NCI-H2107 treated with DMSO at 0.1 percent for 48 hours (cell line): ENCODE results near the gene TRIM60.
"Not testable (repeated sequence)": the region's sequence is repeated elsewhere in the genome, so short reads cannot be mapped to it uniquely, and the experiment has no call there.

Experiments
- DNase-seq: peaks from one replicate; lab custom pipeline; 2025; ENCODE audit not compliant: unreplicated experiment; lab: John Stamatoyannopoulos, UW

The TRIM60 gene

DNA sequence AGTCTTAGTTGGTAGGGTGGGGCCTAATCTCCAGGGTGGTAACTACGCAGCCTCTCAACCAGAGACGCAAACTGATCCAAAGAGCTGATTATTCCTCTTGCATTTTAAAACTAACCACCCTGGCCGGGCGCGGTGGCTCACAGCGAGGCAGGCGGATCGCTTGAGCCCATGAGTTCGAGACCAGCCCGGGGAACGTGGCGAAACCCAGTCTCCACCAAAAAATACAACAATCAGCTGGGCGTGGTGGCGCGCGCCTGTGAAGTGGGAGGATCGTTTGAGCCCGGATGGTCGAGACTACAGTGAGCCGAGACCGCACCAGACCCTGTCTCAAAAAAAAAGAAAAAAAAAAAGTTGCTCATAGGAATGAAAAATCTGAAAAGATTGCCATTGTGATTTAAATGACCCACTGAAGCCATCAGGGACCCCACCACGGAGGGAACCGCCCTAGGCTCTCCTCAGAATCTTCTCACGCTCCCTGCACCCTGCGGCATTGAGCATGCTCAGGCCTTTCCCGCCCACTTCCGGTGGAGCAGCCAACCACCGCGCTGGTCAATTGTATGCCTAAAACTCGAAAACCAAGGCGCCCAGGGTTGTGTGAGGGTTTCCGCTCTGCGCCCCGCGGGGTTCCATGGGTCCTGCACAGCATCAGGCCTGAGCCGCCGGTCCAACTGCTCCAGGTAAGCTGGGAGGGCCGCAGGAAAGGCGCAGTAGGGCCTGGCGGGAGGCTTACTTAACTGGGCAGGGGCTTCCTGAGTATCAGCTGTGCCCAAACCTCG, at the start of gene TRIM60:
Gene TRIM60, plus strand, starts transcription at position 564 of the 776 bp plus-strand sequence. CDS start 8,074 bp downstream, outside the sequence.
- no peak for DNase-seq

DNA sequence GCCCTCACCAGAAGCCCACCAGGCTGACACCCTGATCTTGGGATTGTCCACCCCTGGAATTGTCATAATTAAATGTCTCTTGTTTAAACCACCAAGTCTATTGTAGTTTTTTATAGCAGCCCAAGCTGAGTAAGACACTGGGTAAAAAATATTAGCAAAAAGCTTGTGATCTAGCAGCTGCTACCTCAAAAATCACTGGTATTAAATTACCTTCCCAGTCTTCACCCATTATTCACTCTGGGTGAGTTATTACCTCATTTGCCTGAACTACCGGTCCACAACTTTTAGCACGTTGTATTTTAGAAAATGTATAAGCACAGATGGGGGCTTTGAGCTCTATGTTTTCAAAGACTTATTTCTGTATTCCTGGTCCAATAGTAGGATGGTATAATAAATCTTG, 42.3 kb upstream of the TRIM60 start:
- no peak for DNase-seq

- DNase-seq, result not testable (repeated sequence)
These were observed 41.0 kb upstream of the TRIM60 start for GRCh38 chr4:164990786-164991185.

GRCh38 chr4:164996123-164996522, 35.7 kb upstream of the TRIM60 start:
- DNase-seq, result not testable (repeated sequence)

GRCh38 chr4:164997324-164997723, 34.5 kb upstream of the TRIM60 start:
- DNase-seq, result no peak

- no peak for DNase-seq
These were observed 33.9 kb upstream of the TRIM60 start for GRCh38 chr4:164997941-164998340.

- not testable (repeated sequence) for DNase-seq
These were observed 33.2 kb upstream of the TRIM60 start for GRCh38 chr4:164998526-164999080.

- DNase-seq, result not testable (repeated sequence)
These were observed 29.8 kb upstream of the TRIM60 start for GRCh38 chr4:165001957-165002356.

DNA sequence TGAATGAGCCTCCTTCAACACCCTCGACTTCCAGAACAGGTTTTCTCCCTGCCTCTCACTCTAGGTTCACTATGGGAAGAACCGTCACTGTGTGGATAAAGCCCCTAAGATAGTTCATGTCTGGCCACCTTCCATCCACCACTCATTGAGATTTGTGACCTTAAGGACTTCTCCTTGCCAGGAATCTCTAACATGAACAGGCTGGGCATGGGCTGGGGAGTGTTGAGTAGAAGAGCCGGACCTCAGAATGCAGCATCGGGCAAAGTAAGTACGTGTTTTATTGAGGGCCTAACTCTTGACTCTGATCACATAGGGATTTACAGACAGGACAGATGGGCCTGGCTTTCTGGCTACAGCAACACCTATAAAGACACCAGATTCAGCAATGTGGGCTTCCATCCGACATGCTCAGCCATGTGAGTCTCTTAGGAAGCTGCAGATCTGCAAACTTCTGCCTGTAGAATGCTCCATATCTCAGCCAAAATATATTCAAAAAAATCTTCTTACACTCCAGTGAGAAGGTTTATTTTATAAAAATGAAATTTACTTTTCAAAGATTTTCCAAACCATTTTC, 26.4 kb upstream of the TRIM60 start:
- no peak for DNase-seq

DNA sequence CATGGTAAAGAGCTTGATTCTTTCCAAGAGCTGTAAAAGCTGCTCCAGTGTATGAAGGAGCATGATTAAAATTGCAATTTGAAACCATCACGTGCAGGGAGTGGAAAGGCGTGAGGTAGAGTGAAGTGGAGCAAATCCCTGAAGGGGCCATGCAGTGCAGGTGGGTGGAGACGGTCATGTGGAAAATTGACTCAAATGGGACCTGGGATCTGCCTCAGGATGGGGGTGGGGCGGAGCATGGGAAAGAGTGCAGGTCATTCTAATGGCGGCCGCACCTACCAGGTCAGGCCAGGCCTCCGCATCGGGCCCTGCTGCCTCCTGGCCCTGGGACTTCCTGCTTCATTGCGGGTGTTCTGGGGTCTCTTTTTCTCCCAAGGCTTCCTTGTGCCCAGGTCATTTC, 25.3 kb upstream of the TRIM60 start:
- peak; percentile 3 for DNase-seq

GRCh38 chr4:165006886-165007285, 24.9 kb upstream of the TRIM60 start:
- DNase-seq, result no peak

DNA sequence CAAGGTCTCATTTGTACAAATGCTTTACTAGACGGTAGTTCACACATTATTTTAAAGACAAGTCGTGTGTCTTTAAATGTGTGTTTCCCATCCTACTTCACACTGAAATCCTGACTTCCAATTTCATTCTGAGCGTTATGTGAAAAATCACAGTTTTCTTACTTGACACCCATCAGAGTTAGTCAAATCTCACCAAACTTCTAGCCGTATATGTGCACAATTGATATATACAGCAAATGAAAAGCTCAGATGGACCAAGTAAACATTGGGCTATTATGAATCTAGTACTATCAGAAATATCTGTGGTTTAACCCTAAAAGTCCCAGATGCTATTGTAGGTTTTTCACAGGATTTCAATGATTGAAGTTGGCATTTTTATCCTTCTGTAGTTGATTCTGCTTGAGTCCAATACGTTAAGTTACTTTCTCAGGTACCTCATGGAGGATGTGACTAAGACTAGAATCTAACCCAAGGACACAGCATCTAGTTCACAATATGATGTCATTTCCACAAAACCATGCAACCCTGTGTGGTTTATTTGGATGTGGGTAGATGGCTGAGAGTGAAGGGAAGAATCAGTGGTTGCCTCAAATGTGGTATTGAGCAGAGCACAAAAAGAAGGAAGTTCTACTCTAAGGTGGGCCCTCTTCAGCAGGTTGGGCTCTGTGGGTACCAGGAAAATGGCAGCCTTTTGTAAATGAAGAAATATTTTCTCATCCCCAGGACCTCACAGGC, 22.1 kb upstream of the TRIM60 start:
- no peak for DNase-seq

DNA sequence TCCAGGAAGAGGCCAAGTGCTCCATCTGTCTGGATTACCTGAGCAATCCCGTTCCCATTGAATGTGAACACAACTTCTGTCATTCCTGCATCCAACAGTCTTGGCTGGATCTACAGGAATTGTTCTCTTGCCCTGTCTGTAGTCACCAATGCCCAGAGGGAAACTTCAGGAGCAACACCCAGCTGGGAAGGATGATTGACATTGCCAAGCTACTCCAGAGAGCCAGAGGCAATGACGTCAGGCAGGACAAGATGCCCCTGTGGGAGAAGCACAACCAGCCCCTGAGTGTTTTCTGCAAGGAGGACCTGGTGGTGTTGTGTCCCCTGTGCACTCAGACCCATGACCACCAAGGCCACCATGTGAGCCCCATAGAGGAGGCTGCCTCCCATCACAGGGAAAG, 21.3 kb upstream of the TRIM60 start:
- no peak for DNase-seq

GRCh38 chr4:165010991-165011390, 20.8 kb upstream of the TRIM60 start:
- DNase-seq, result no peak

- no peak for DNase-seq
These were observed 20.4 kb upstream of the TRIM60 start for GRCh38 chr4:165011403-165011802.

GRCh38 chr4:165013691-165014090, 18.1 kb upstream of the TRIM60 start:
- DNase-seq, result no peak

DNA sequence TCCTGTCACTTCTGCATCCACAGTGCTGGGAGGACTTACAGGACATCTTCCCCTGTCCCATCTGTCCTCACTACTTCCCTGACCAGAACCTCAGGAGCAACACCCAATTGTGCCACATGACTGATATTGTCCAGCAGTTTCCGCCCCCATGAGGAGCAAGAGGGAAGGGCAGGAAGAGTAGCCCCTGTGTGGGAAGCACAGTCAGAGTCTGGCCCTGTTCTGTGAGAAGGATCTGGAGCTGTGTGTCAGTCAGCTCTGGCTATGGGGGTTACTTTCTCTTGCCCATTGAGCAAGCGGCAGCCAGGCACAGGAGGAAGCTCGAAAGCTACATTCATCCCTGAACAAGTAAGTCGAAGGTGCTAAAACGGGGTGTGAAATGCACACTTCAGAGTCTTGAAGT, 14.8 kb upstream of the TRIM60 start:
- no peak for DNase-seq

- DNase-seq, result not testable (repeated sequence)
These were observed 11.8 kb upstream of the TRIM60 start for GRCh38 chr4:165019995-165020394.

- DNase-seq, result not testable (repeated sequence)
These were observed 6.0 kb upstream of the TRIM60 start for GRCh38 chr4:165025782-165026181.

- no peak for DNase-seq
These were observed 3.9 kb upstream of the TRIM60 start for GRCh38 chr4:165027762-165028402.

DNA sequence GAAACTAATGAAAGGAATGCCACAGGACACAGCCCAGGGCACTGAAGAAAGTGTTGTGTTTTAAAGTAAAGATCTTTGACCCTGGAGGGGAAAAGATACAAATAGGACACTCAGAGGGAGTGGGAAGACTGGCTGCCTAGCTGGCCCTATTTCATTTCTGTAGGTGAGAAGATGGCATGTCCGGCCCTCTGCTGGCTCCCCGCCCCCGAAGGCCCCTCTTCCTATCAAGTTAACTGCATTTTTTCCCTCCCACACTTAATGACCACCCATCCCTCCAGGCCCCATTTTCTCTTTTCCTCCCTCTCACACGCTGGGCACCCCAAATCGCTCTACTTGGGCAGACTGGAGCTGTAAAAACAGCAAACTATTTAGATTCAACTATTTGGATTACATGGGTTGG, 16.4 kb downstream of the TRIM60 start:
- no peak for DNase-seq
